HG03159 (cell line): ENCODE results near the gene ONECUT2.
"Not testable (repeated sequence)": the region's sequence is repeated elsewhere in the genome, so short reads cannot be mapped to it uniquely, and the experiment has no call there.

Experiments
- ATAC-seq: cut with Tn5 transposase; IDR thresholded peaks from one replicate; pipeline ENCODE4 v1.9.1; 2021; ENCODE audit warnings: mild to moderate bottlenecking, moderate library complexity; ENCODE audit not compliant: unreplicated experiment

Gene ONECUT2

GRCh38 chr18:57445488-57446319, 10.5 kb downstream of the ONECUT2 start:
- ATAC-seq, result no peak

GRCh38 chr18:57446322-57446721, 11.1 kb downstream of the ONECUT2 start:
- no peak for ATAC-seq

GRCh38 chr18:57447154-57447621, 12.0 kb downstream of the ONECUT2 start:
- ATAC-seq, result no peak

GRCh38 chr18:57455576-57456129, 20.5 kb downstream of the ONECUT2 start:
- ATAC-seq, result no peak

- no peak for ATAC-seq
Measured at GRCh38 chr18:57461652-57462269, 26.6 kb downstream of the ONECUT2 start.

- ATAC-seq, result no peak
Measured at GRCh38 chr18:57466307-57466706, 31.1 kb downstream of the ONECUT2 start.

GRCh38 chr18:57466745-57467409, 31.7 kb downstream of the ONECUT2 start:
- ATAC-seq, result no peak

GRCh38 chr18:57469884-57470283, 34.7 kb downstream of the ONECUT2 start:
- ATAC-seq, result no peak

GRCh38 chr18:57475408-57475807, 40.2 kb downstream of the ONECUT2 start:
- no peak for ATAC-seq

- ATAC-seq, result no peak
Measured at GRCh38 chr18:57475903-57476302, 40.7 kb downstream of the ONECUT2 start.

GRCh38 chr18:57480733-57481132, 45.6 kb downstream of the ONECUT2 start:
- ATAC-seq, result no peak

GRCh38 chr18:57497372-57498294, 62.5 kb downstream of the ONECUT2 start:
- no peak for ATAC-seq

GRCh38 chr18:57498682-57499256, 63.6 kb downstream of the ONECUT2 start:
- ATAC-seq, result no peak

- ATAC-seq, result no peak
Measured at GRCh38 chr18:57502624-57503023, 67.5 kb downstream of the ONECUT2 start.

GRCh38 chr18:57505231-57505630, 70.1 kb downstream of the ONECUT2 start:
- ATAC-seq, result no peak

- ATAC-seq, result no peak
Measured at GRCh38 chr18:57516056-57516455, 80.9 kb downstream of the ONECUT2 start.

GRCh38 chr18:57518533-57518932, 83.4 kb downstream of the ONECUT2 start:
- no peak for ATAC-seq

- ATAC-seq, result no peak
Measured at GRCh38 chr18:57519668-57520424, 84.7 kb downstream of the ONECUT2 start.

GRCh38 chr18:57522348-57522747, 87.2 kb downstream of the ONECUT2 start:
- not testable (repeated sequence) for ATAC-seq
